ENCODE results near the gene B4GALT5. TPM values are rescaled to one million over a fixed set of nuclear protein-coding genes. Genes with fewer than 3 reads are reported as not detected.

B4GALT5 gene
- total RNA-seq, 1 experiment from 2014 or later = 77.0 TPM

DNA sequence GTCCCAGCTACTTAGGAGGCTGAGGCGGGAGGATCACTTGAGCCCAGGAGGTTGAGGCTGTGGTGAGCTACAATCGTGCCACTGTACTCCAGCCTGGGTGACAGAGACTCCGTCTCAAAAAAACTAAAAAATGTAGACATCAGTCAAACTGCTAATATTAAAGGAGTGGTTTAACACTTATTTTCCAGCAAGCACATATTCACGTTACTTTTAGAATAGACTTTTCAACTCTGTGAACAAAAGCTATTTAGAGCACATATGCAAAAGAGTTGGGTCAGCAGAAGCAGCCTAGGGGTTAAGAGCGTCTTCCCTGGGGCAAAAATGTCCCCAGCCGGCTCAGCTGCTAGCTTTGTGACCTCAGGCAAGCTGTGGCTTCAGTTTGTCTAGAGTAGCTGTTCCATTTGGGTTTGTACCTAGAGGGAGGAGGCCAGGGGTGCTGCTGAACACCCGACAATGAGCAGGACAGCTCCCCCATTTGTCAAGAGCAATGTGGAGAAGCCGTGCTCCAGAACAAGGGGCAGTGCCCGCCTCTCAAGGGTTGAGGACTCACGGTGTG lies 83.2 kb downstream of the B4GALT5 start:
- Mint-ChIP-seq H3K9me3 (no peaks in the 10 kb centered on the region; a peak in 1 of 5 replicates), H3K36me3 (ENCODE audit: insufficient read depth in 1 of 3, low read depth in 3 of 3) (peaks cover 9 to 23% (median 18%) of the 10 kb centered on the region in 3 experiments; a peak in 6 of 7 replicates)

More for the DNA sequence above, 83.2 kb downstream of the B4GALT5 start:
- peaks cover 5% of the 10 kb centered on the region for H3K4me1 ChIP-seq (ENCODE audit: insufficient read depth, low read length)
- H2BK120ac ChIP-seq (ENCODE audit: low read depth, low read length, poor library complexity, severe bottlenecking) = no peak overlapping the region
- no peak overlapping the region for H4K8ac ChIP-seq (replicated peaks; ENCODE audit: insufficient read length, low read depth, low read length)
- H4K91ac ChIP-seq (ENCODE audit: insufficient read length, low read depth, low read length) = no peak overlapping the region
- H3K56ac ChIP-seq (ENCODE audit: insufficient read length, low read depth, low read length) = no peak overlapping the region
- no peak overlapping the region for H2AK5ac ChIP-seq (ENCODE audit: insufficient read length, low read length)
- no peak overlapping the region for H2BK12ac ChIP-seq (ENCODE audit: insufficient read length, low read depth, low read length)
- H3K23me2 ChIP-seq (ENCODE audit: insufficient read length, low read depth, low read length, poor library complexity, severe bottlenecking) = no peaks in the 10 kb centered on the region
- H3K4me3 Mint-ChIP-seq = no peak overlapping the region
- H3K23ac ChIP-seq (ENCODE audit: insufficient read length, low read depth, low read length) = no peak overlapping the region
- no CpG with 5 or more reads among the region's 10 CpGs for WGBS (ENCODE audit: extremely low coverage, insufficient read length, low lambda C conversion rate)
- no peak overlapping the region for H3K27ac ChIP-seq (ENCODE audit: insufficient read length, low read depth, low read length)
- H3K4me1 Mint-ChIP-seq = peaks cover 58 to 64% of the 10 kb centered on the region in 2 experiments
- H4K5ac ChIP-seq (ENCODE audit: insufficient read length, low read depth, low read length) = no peak overlapping the region
- peak overlapping the region; percentile 21 to 95 (median 74); a peak in 5 of 7 replicates for H3K27ac Mint-ChIP-seq
- no peaks in the 10 kb centered on the region for H3K79me2 ChIP-seq (ENCODE audit: insufficient read depth, low read length)
- H2BK5ac ChIP-seq (ENCODE audit: insufficient read length, low read length) = no peak overlapping the region
- H3K14ac ChIP-seq (ENCODE audit: insufficient read depth, low read length) = no peak overlapping the region
- DNase-seq = no peak
- no peak overlapping the region for H3K9ac ChIP-seq (ENCODE audit: extremely low read depth, insufficient read length, low read length)
- H3K27me3 ChIP-seq (ENCODE audit: insufficient read depth, low read length) = no peaks in the 10 kb centered on the region
- no peak overlapping the region for H3K18ac ChIP-seq (ENCODE audit: insufficient read length, low read depth, low read length)
- no peaks in the 10 kb centered on the region for H3K27me3 Mint-ChIP-seq (ENCODE audit: low read depth)
- H2BK15ac ChIP-seq (ENCODE audit: low read depth, low read length) = no peak overlapping the region
- H2AFZ ChIP-seq (ENCODE audit: low read length) = no peak overlapping the region
- no peak overlapping the region for H3K4ac ChIP-seq (ENCODE audit: low read depth, low read length)
- H3K79me1 ChIP-seq (ENCODE audit: insufficient read depth, low read depth, low read length, poor library complexity, severe bottlenecking) = no peaks in the 10 kb centered on the region
- H3T11ph ChIP-seq (ENCODE audit: low read length) = no peak overlapping the region
- no peak for TF ChIP-seq CTCF (conservative IDR thresholded peaks at IDR 0.05)
- H3K4me2 ChIP-seq (ENCODE audit: insufficient read depth, insufficient read length, low read length) = no peak overlapping the region
- no peak overlapping the region for H2BK20ac ChIP-seq (ENCODE audit: low read depth, low read length, poor library complexity, severe bottlenecking)
- no peaks in the 10 kb centered on the region for H4K20me1 ChIP-seq (ENCODE audit: control insufficient read depth, insufficient read depth, insufficient read length)
- H3K9me3 ChIP-seq (ENCODE audit: control insufficient read depth, low read depth, low read length) = no peaks in the 10 kb centered on the region
